Right atrium auricular region (tissue), 2 donors: ENCODE measurements around the gene FUZ. TPM values are rescaled to one million over a fixed set of nuclear protein-coding genes. Genes with fewer than 3 reads are reported as not detected.

ENCODE experiments used
- DNase-seq: peaks from one replicate; pipeline ENCODE4 v3.0.0-alpha.2; 2019; ENCODE audit warnings: low spot score
- H3K27ac ChIP-seq, 2 donors: fragments of 200-600 bp; sonication (generic); 1 replicate in 1 of 2; 2 replicates in 1 of 2; pipeline ENCODE4 v1.5.1; 2016 to 2019
- H3K27me3 ChIP-seq, 2 donors: fragments of 200-600 bp; sonication (generic); one replicate each; pipeline versions ENCODE4 v1.5.1 to v1.6.0; 2017 to 2019
- H3K36me3 ChIP-seq: fragments of 200-600 bp; sonication (generic); one replicate; pipeline ENCODE4 v1.5.1; 2016
- H3K4me1 ChIP-seq, 2 donors: fragments of 200-600 bp; sonication (generic); one replicate each; pipeline versions ENCODE4 v1.5.1 to v1.6.0; 2017 to 2019
- H3K4me3 ChIP-seq, 2 donors: fragments of 200-600 bp; sonication (generic); 1 replicate in 1 of 2; 2 replicates in 1 of 2; pipeline ENCODE4 v1.5.1; 2017 to 2019; ENCODE audit warnings: mild to moderate bottlenecking in 1 of 2, moderate library complexity in 1 of 2
- H3K9me3 ChIP-seq, 2 donors: fragments of 200-600 bp; sonication (generic); one replicate each; pipeline ENCODE4 v1.5.1; 2019
- total RNA-seq, 2 donors: library from RNA; depleted of rRNA; stranded (reverse); fragments of >200 nt; gene quantifications; one replicate each; pipeline ENCODE4 v1.1.0, GENCODE V29; 2016
- TF ChIP-seq, protein P1 (sequence below), 2 donors: fragments of 200-600 bp; sonication (generic); IDR thresholded peaks; one replicate each; pipeline ENCODE4 v1.5.1; 2019; ENCODE audit warnings: antibody characterized with exemption in 2 of 2

The FUZ gene
- total RNA-seq, 2 donors from 2014 or later: 18.5 to 22.5 TPM

DNA sequence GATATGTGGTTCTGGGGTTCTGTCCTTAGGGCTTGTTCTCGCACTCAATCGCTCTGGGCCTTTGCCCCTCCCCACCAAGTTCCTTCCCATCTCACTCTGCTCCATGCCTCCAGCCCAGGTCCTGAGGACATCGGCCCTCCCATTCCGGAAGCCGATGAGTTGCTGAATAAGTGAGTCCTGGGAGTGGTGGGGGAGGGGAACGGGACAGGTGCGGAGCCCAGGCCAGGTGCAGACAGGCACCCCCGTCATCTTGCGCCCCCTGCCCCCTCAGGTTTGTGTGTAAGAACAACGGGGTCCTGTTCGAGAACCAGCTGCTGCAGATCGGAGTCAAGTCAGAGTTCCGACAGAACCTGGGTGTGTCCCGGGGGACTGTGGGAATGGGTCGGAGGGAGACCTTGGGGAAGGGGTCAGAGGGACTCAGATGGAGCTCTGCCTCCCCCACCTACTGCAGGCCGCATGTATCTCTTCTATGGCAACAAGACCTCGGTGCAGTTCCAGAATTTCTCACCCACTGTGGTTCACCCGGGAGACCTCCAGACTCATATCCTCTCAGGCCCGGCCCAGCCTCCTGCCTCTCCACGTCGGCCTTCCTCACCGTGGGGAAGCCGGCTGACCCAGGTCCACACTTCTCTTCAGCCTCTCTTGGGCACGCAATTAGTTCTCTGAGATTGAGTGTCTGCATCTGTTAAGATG lies 10.1 kb downstream of the FUZ start:
- Histone ChIP-seq H3K9me3 (no peaks in the 10 kb centered on the region), H3K4me3 (peak overlapping the region in 1 of 2 donors; percentile 46), H3K36me3 (peaks cover 75% of the 10 kb centered on the region), H3K27ac (peak overlapping the region; percentile 63 to 70), H3K4me1 (peaks cover 0 to 12% of the 10 kb centered on the region in 2 donors), H3K27me3 (no peaks in the 10 kb centered on the region)
- DNase-seq: no peak
- TF ChIP-seq, protein P1, sequence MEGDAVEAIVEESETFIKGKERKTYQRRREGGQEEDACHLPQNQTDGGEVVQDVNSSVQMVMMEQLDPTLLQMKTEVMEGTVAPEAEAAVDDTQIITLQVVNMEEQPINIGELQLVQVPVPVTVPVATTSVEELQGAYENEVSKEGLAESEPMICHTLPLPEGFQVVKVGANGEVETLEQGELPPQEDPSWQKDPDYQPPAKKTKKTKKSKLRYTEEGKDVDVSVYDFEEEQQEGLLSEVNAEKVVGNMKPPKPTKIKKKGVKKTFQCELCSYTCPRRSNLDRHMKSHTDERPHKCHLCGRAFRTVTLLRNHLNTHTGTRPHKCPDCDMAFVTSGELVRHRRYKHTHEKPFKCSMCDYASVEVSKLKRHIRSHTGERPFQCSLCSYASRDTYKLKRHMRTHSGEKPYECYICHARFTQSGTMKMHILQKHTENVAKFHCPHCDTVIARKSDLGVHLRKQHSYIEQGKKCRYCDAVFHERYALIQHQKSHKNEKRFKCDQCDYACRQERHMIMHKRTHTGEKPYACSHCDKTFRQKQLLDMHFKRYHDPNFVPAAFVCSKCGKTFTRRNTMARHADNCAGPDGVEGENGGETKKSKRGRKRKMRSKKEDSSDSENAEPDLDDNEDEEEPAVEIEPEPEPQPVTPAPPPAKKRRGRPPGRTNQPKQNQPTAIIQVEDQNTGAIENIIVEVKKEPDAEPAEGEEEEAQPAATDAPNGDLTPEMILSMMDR (IDR thresholded peaks at IDR 0.05): no peak

DNA sequence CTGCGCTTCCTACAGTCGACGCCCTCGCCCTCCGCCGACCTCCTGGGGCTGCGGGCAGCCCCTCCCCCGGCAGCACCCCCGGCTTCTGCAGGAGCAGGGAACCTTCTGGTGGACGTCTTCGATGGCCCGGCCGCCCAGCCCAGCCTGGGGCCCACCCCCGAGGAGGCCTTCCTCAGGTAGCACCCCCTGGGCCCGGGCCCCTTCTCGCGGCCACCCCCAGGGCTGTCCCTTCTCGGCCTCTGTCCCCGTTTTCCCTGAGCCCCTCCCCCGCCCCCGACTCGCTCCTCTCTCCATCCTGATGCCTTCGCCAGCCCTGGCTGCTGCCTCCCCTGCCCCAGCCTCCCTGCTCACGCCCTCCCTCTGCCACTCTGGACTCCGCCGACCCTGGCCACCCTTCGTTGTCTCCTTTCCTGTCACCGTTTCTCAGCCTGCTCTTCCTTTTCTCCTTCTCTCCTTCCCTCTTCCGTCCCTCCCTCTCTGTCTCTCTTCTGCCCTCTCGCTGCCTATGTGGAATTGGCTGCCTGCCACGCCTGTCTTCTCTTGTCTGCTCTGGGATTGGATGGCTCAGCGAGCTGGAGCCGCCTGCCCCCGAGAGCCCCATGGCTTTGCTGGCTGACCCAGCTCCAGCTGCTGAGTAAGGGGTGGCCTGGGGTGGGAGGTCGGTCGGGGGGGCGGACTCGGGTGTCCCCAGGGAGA lies 11.0 kb downstream of the FUZ start:
- DNase-seq: peak; percentile 95

GRCh38 chr19:49801401-49801888 lies 11.6 kb downstream of the FUZ start:
- Histone ChIP-seq H3K4me1 (peaks cover 0 to 12% of the 10 kb centered on the region in 2 donors), H3K36me3 (peaks cover 80% of the 10 kb centered on the region), H3K4me3 (peak overlapping the region; percentile 28 to 46), H3K9me3 (no peaks in the 10 kb centered on the region), H3K27me3 (no peaks in the 10 kb centered on the region), H3K27ac (peak overlapping the region; percentile 63 to 70)
- TF ChIP-seq, protein P1 (IDR thresholded peaks at IDR 0.05): no peak
- DNase-seq: no peak

More for the DNA sequence above, 11.0 kb downstream of the FUZ start:
- H3K9me3 ChIP-seq: no peaks in the 10 kb centered on the region
- H3K4me1 ChIP-seq: peaks cover 0 to 12% of the 10 kb centered on the region in 2 donors
- TF ChIP-seq, protein P1 (IDR thresholded peaks at IDR 0.05): peak; percentile 12 to 61
- no peaks in the 10 kb centered on the region for H3K27me3 ChIP-seq
- H3K36me3 ChIP-seq: peaks cover 79% of the 10 kb centered on the region
- H3K4me3 ChIP-seq: peak overlapping the region; percentile 28 to 46
- H3K27ac ChIP-seq: peak overlapping the region; percentile 63 to 70

DNA sequence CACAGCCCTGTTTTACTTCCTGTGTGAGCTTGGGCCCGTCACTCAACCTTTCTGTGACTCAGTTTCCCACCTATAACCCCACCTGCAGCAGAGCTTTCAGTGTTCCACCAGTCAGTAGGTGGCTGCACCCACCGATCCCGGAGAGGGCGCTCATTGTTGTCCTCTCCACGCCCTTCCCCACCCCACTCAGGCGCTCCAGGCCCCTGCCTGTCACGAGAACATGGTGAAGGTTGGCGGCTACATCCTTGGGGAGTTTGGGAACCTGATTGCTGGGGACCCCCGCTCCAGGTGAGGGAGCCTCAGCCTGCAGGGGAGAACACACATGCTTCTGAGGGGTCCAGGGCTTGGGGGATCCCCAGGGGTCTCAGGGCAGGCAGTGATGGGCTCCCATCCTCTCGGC lies 12.3 kb downstream of the FUZ start:
- peaks cover 0 to 12% of the 10 kb centered on the region in 2 donors for H3K4me1 ChIP-seq
- peaks cover 80% of the 10 kb centered on the region for H3K36me3 ChIP-seq
- TF ChIP-seq, protein P1 (IDR thresholded peaks at IDR 0.05): no peak
- no peak overlapping the region for H3K4me3 ChIP-seq
- no peak overlapping the region for H3K27ac ChIP-seq
- DNase-seq: no peak
- no peaks in the 10 kb centered on the region for H3K27me3 ChIP-seq
- H3K9me3 ChIP-seq: no peaks in the 10 kb centered on the region

DNA sequence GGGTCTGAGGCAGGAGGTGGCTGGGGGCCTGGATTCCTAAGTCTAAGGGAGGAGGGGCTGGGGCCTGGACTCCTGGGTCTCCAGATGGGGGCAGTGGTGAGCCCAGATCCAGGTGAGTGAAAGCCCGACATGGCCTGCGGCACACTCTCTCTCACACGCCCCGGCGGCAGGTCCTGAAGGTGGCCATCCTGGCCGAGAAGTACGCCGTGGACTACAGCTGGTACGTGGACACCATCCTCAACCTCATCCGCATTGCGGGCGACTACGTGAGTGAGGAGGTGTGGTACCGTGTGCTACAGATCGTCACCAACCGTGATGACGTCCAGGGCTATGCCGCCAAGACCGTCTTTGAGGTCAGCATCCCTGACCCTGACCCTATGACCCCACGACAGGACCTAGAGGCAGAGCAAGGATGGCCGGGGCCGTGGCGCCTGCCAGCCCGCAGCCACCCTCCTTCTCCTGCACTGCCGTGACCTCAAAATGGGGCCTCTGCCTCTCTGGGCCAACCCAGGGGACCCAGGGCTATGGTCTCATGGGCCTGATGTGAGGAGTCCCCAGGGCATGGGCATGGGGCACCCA lies 13.2 kb downstream of the FUZ start:
- Histone ChIP-seq H3K9me3 (no peaks in the 10 kb centered on the region), H3K27ac (no peak overlapping the region), H3K4me3 (no peak overlapping the region), H3K27me3 (no peaks in the 10 kb centered on the region), H3K36me3 (peaks cover 82% of the 10 kb centered on the region), H3K4me1 (peaks cover 0 to 12% of the 10 kb centered on the region in 2 donors)
- TF ChIP-seq, protein P1 (IDR thresholded peaks at IDR 0.05): no peak
- no peak for DNase-seq
